ENCODE measurements around the gene ICE2. TPM values are rescaled to one million over a fixed set of nuclear protein-coding genes. Genes with fewer than 3 reads are reported as not detected.
"Not testable (repeated sequence)": the region's sequence is repeated elsewhere in the genome, so short reads cannot be mapped to it uniquely, and the experiment has no call there.

ICE2 gene
- total RNA-seq, 1 donor from 2014 or later: 32.1 TPM

DNA sequence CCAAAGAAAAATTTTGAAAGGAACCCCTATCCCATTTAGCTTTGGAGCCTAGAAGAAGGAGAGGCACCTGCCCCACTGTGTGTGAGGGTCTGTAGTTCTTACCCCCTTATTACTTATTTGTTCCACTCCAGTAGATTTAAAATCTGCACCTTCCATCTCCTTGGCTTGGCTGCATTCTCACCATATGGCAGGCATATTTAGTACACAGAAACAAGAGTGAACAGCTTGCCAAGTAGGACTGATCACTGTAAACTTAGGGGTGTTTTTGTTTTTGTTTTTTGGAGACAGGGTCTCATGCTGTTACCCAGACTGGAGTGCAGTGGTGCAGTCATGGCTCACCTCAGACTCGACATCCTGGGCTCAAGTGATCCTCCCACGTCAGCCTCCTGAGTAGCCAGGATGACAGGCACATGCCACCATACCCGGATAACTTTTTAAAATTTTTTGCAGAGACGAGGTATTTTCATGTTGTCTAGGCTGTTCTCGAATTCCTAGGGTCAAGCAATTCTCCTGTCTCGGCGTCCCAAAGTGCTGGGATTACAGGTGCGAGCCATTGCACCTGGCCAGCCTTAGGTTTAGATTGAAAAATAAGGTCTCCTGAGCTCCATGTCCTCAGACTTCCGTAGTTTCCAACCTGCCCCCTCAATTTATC lies 67.0 kb downstream of the ICE2 start:
- DNase-seq (ENCODE audit: low spot score): no peak
- Mint-ChIP-seq H3K4me3 (ENCODE audit: unreplicated experiment) (no peak overlapping the region), H3K27ac (ENCODE audit: unreplicated experiment) (peak overlapping the region; percentile 1), H3K4me1 (ENCODE audit: low read depth) (peaks cover 49% of the 10 kb centered on the region), H3K27me3 (ENCODE audit: low read depth) (no peaks in the 10 kb centered on the region), H3K36me3 (ENCODE audit: low read depth) (no peaks in the 10 kb centered on the region), H3K9me3 (ENCODE audit: low read depth) (no peaks in the 10 kb centered on the region)
- TF ChIP-seq, protein P1, sequence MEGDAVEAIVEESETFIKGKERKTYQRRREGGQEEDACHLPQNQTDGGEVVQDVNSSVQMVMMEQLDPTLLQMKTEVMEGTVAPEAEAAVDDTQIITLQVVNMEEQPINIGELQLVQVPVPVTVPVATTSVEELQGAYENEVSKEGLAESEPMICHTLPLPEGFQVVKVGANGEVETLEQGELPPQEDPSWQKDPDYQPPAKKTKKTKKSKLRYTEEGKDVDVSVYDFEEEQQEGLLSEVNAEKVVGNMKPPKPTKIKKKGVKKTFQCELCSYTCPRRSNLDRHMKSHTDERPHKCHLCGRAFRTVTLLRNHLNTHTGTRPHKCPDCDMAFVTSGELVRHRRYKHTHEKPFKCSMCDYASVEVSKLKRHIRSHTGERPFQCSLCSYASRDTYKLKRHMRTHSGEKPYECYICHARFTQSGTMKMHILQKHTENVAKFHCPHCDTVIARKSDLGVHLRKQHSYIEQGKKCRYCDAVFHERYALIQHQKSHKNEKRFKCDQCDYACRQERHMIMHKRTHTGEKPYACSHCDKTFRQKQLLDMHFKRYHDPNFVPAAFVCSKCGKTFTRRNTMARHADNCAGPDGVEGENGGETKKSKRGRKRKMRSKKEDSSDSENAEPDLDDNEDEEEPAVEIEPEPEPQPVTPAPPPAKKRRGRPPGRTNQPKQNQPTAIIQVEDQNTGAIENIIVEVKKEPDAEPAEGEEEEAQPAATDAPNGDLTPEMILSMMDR (IDR thresholded peaks at IDR 0.05): no peak

DNA sequence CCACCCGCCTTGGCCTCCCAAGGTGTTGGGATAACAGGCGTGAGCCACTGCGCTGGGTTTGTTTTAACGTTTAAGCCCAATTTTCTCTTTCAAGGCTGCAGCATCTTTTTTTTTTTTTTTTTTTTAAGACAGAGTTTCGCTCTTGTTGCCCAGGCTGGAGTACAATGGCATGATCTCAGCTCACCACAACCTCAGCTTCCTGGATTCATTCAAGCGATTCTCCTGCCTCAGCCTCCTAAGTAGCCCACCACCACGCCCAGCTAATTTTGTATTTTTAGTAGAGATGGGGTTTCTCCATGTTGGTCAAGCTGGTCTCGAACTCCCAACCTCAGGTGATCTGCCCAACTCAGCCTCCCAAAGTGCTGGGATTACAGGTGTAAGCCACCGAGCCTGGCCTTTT lies 68.6 kb downstream of the ICE2 start:
- not testable (repeated sequence) for H3K9me3 Mint-ChIP-seq (ENCODE audit: low read depth); DNase-seq (ENCODE audit: low spot score); H3K27ac Mint-ChIP-seq (ENCODE audit: unreplicated experiment); H3K27me3 Mint-ChIP-seq (ENCODE audit: low read depth); H3K4me3 Mint-ChIP-seq (ENCODE audit: unreplicated experiment); H3K36me3 Mint-ChIP-seq (ENCODE audit: low read depth)
- H3K4me1 Mint-ChIP-seq (ENCODE audit: low read depth): peaks cover 55% of the 10 kb centered on the region

DNA sequence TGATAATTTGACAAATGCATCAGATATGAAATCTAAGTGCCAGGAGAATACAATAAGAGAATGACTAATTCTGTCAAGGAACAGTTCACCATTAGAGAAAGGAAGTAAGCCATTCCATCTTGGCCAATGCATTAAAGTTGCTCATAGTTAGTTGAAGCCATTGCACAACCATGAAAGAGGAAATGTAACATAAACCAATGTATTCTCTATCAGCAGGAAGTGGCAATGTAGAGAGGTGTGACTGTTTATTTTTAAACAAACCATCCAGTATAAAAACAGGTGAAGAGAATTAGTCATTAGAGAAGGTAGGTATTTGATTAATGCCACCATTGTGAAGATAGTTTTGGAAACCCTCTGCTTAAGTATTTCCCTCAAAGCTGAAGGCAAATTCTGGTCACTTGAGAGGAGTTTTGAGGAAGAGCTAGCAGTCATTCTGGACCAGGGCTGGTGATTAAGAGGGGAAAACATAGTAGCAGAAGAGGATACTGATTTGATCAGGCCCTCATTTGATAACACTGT lies 70.4 kb downstream of the ICE2 start:
- no peak for DNase-seq (ENCODE audit: low spot score)
- Mint-ChIP-seq H3K27ac (ENCODE audit: unreplicated experiment) (peak overlapping the region; percentile 9), H3K9me3 (ENCODE audit: low read depth) (no peaks in the 10 kb centered on the region), H3K27me3 (ENCODE audit: low read depth) (no peaks in the 10 kb centered on the region), H3K4me3 (ENCODE audit: unreplicated experiment) (no peak overlapping the region), H3K36me3 (ENCODE audit: low read depth) (no peaks in the 10 kb centered on the region), H3K4me1 (ENCODE audit: low read depth) (peaks cover 45% of the 10 kb centered on the region)
- TF ChIP-seq, protein P1 (IDR thresholded peaks at IDR 0.05): no peak

DNA sequence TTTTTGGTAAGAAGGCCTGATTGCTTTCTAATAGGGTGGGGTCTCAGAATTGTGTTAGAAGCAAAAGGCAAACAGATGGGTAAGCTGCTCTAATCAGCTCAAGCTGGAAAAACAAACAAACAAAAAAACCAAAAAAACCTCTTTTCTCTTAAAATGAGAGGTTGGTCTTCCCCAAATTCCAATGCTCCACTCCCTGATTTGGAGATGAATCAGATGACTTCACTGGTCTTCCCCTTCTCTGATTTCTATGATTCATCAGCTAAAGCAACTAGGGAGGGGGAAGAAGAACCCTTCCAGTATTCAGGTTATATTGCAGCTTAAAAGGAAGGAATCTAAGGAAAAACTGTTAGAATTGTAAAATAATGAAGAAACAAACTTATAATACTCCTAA lies 71.5 kb downstream of the ICE2 start:
- no peaks in the 10 kb centered on the region for H3K9me3 Mint-ChIP-seq (ENCODE audit: low read depth)
- H3K4me1 Mint-ChIP-seq (ENCODE audit: low read depth): peaks cover 45% of the 10 kb centered on the region
- no peak overlapping the region for H3K4me3 Mint-ChIP-seq (ENCODE audit: unreplicated experiment)
- TF ChIP-seq, protein P1 (IDR thresholded peaks at IDR 0.05): no peak
- no peaks in the 10 kb centered on the region for H3K36me3 Mint-ChIP-seq (ENCODE audit: low read depth)
- H3K27ac Mint-ChIP-seq (ENCODE audit: unreplicated experiment): peak overlapping the region; percentile 84
- H3K27me3 Mint-ChIP-seq (ENCODE audit: low read depth): no peaks in the 10 kb centered on the region
- DNase-seq (ENCODE audit: low spot score): no peak

DNA sequence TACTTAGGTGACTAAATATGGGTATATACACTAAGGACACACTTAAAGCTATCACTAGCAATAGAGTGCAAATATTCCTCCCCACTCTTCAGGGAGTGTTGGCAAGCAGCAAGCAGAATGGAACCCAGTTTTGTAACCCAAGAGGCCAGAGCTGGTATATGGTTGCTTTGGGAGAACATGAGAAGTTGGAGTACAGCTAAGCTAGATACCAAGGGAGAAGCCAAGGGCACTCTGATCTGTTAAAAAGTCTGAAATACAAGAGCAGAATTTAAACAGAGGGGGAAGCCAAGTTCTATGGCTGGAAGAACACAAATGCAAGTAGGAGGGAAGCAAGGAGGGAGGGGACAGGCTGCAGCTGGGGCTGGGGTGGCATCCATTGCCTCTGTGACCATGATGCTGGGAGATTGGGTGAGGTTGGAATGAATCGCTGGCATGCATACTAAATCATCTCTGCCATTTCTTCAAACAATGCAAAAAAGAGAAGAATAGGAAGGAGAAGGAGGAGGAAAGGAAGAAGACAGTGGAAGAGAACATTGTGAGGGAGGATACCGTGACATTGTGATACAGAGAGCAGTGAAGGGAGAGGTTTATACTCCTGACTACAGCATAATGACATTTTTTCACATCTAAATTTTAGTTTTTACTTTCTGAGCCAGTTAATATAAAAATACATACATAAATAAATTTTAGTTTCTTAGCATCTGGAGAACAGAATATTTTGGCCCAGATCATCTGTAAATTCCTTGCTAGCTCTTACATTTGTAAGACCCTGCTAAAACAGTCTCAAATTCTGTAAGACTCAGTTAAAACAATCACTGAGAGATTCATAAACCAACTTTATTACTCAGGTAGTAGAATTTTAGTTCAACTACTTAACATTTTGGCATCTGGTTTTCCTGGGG lies 72.2 kb downstream of the ICE2 start:
- TF ChIP-seq, protein P1 (IDR thresholded peaks at IDR 0.05): no peak
- Mint-ChIP-seq H3K27ac (ENCODE audit: unreplicated experiment) (peak overlapping the region; percentile 84), H3K9me3 (ENCODE audit: low read depth) (no peaks in the 10 kb centered on the region)

More for the DNA sequence above, 72.2 kb downstream of the ICE2 start:
- Mint-ChIP-seq H3K4me1 (ENCODE audit: low read depth) (peaks cover 49% of the 10 kb centered on the region), H3K36me3 (ENCODE audit: low read depth) (no peaks in the 10 kb centered on the region), H3K27me3 (ENCODE audit: low read depth) (no peaks in the 10 kb centered on the region), H3K4me3 (ENCODE audit: unreplicated experiment) (no peak overlapping the region)
- no peak for DNase-seq (ENCODE audit: low spot score)

Measured in chondrocyte (in vitro differentiated cells).